Liver (tissue), 9 donors: ENCODE results near the gene GIT2. TPM values are rescaled to one million over a fixed set of nuclear protein-coding genes. Genes with fewer than 3 reads are reported as not detected.

Source experiments
- DNase-seq: peaks from one replicate; pipeline ENCODE4 v3.0.0-alpha.2; 2017; ENCODE audit warnings: low spot score
- H3K27ac ChIP-seq, 2 donors: one replicate each; pipeline ENCODE4 v1.7.0; 2013; ENCODE audit warnings: inconsistent platforms in 2 of 2, low read length in 2 of 2, control low read depth in 1 of 2, low read depth in 1 of 2, mild to moderate bottlenecking in 1 of 2
- H3K27me3 ChIP-seq, 4 donors: one replicate each; pipeline versions ENCODE4 v1.6.1 to v1.7.0; 2013; ENCODE audit warnings: low read length in 3 of 4, inconsistent platforms in 1 of 4, mild to moderate bottlenecking in 1 of 4, moderate library complexity in 1 of 4; ENCODE audit not compliant: control insufficient read depth in 4 of 4, insufficient read depth in 4 of 4
- H3K36me3 ChIP-seq, 4 donors: one replicate each; pipeline versions ENCODE4 v1.6.1 to v1.7.0; 2013; ENCODE audit warnings: low read length in 3 of 4, mild to moderate bottlenecking in 3 of 4, low read depth in 1 of 4, moderate library complexity in 1 of 4; ENCODE audit not compliant: control insufficient read depth in 4 of 4, insufficient read depth in 3 of 4
- H3K4me1 ChIP-seq, 4 donors: one replicate each; pipeline versions ENCODE4 v1.6.1 to v1.7.0; 2013; ENCODE audit warnings: low read length in 3 of 4, mild to moderate bottlenecking in 3 of 4, moderate library complexity in 1 of 4; ENCODE audit not compliant: control insufficient read depth in 4 of 4, insufficient read depth in 4 of 4
- H3K4me3 ChIP-seq, 3 donors: one replicate each; pipeline versions ENCODE4 v1.6.1 to v1.7.0; 2013; ENCODE audit warnings: low read length in 3 of 3, control low read depth in 1 of 3, low read depth in 1 of 3, mild to moderate bottlenecking in 1 of 3
- H3K9ac ChIP-seq, 2 donors: one replicate each; pipeline ENCODE4 v1.7.0; 2013; ENCODE audit warnings: low read length in 2 of 2, mild to moderate bottlenecking in 2 of 2, moderate library complexity in 2 of 2, control low read depth in 1 of 2, low read depth in 1 of 2
- H3K9me3 ChIP-seq, 4 donors: one replicate each; pipeline versions ENCODE4 v1.6.1 to v1.7.0; 2013; ENCODE audit warnings: low read length in 3 of 4; ENCODE audit not compliant: control insufficient read depth in 4 of 4
- EGR1 ChIP-seq, 2 donors: IDR thresholded peaks; 2 replicates each; pipeline ENCODE4 v1.6.1; 2016 to 2018; ENCODE audit warnings: antibody characterized with exemption in 2 of 2, low read depth in 2 of 2
- FOXA1 ChIP-seq: IDR thresholded peaks from 2 replicates; pipeline ENCODE4 v1.6.1; 2016; ENCODE audit warnings: antibody characterized with exemption
- FOXA2 ChIP-seq: IDR thresholded peaks from 2 replicates; pipeline ENCODE4 v1.6.1; 2016; ENCODE audit warnings: antibody characterized with exemption
- GABPA ChIP-seq, 2 donors: IDR thresholded peaks in 1 of 2; conservative IDR thresholded peaks in 1 of 2; 2 replicates each; pipeline ENCODE4 v1.6.1; 2016; ENCODE audit warnings: antibody characterized with exemption in 2 of 2, mild to moderate bottlenecking in 1 of 2, moderate library complexity in 1 of 2
- HNF4A ChIP-seq, 2 donors: conservative IDR thresholded peaks; 2 replicates each; pipeline ENCODE4 v1.6.1; 2016; ENCODE audit warnings: antibody characterized with exemption in 2 of 2, mild to moderate bottlenecking in 2 of 2
- HNF4G ChIP-seq: IDR thresholded peaks from 2 replicates; pipeline ENCODE4 v1.6.1; 2016; ENCODE audit warnings: antibody characterized with exemption
- JUND ChIP-seq, 2 donors: IDR thresholded peaks; 2 replicates each; pipeline ENCODE4 v1.6.1; 2016; ENCODE audit warnings: antibody characterized with exemption in 2 of 2
- NR2F2 ChIP-seq: IDR thresholded peaks from 2 replicates; pipeline ENCODE4 v1.6.1; 2016; ENCODE audit warnings: antibody characterized with exemption
- RAD21 ChIP-seq, 2 donors: IDR thresholded peaks; 2 replicates each; pipeline ENCODE4 v1.6.1; 2016; ENCODE audit warnings: antibody characterized with exemption in 2 of 2, mild to moderate bottlenecking in 2 of 2
- RXRA ChIP-seq, 2 donors: IDR thresholded peaks; 2 replicates each; pipeline ENCODE4 v1.6.1; 2017 to 2018; ENCODE audit warnings: antibody characterized with exemption in 2 of 2, mild to moderate bottlenecking in 1 of 2
- SP1 ChIP-seq: IDR thresholded peaks from 2 replicates; pipeline ENCODE4 v1.6.1; 2018; ENCODE audit warnings: antibody characterized with exemption, mild to moderate bottlenecking
- TAF1 ChIP-seq: conservative IDR thresholded peaks from 2 replicates; pipeline ENCODE4 v1.6.1; 2016; ENCODE audit warnings: antibody characterized with exemption, mild to moderate bottlenecking
- YY1 ChIP-seq: IDR thresholded peaks from 2 replicates; pipeline ENCODE4 v1.6.1; 2016; ENCODE audit warnings: antibody characterized with exemption, mild to moderate bottlenecking
- WGBS: extraction: QIAGEN DNeasy Blood & Tissue Kit; methylation state at CpG from one replicate; pipeline ENCODE4 v1.1.7; 2013; 5-methylcytosine and 5-hydroxymethylcytosine counted together
- polyA plus RNA-seq, 2 donors: library from polyadenylated mRNA; stranded (reverse) in 1 of 2; unstranded in 1 of 2; fragments of 200-250 nt in 1 of 2; fragments of >200 nt in 1 of 2; fragmentation: Nextera tagmentation in 1 of 2; extraction: Ambion mirVana in 1 of 2; gene quantifications; one replicate each; pipeline versions ENCODE4 v1.2.1 to v1.2.3, GENCODE V29; 2013 to 2015
- total RNA-seq, 2 donors: library from RNA; depleted of rRNA; stranded (reverse); fragments of >200 nt; gene quantifications; one replicate each; pipeline ENCODE4 v1.2.3, GENCODE V29; 2014
- TF ChIP-seq, protein P1 (sequence below): IDR thresholded peaks from 2 replicates; pipeline ENCODE4 v1.6.1; 2016; ENCODE audit warnings: antibody characterized with exemption
- TF ChIP-seq, protein P2 (sequence below): IDR thresholded peaks from 2 replicates; pipeline ENCODE4 v1.6.1; 2016; ENCODE audit warnings: antibody characterized with exemption
- TF ChIP-seq, protein P3 (sequence below): IDR thresholded peaks from 2 replicates; pipeline ENCODE4 v1.6.1; 2016; ENCODE audit warnings: antibody characterized with exemption, mild to moderate bottlenecking
- TF ChIP-seq, protein P4 (sequence below): IDR thresholded peaks from 2 replicates; pipeline ENCODE4 v1.6.1; 2016; ENCODE audit warnings: antibody characterized with exemption
- donor health status: healthy.
- donor health status: healthy.
- donor health status: healthy.
- donor health status: healthy.
- donor health status: healthy.

Gene GIT2
- total and polyA plus RNA-seq, 4 donors: 6.7 to 30.4 (median 16.7) TPM

DNA sequence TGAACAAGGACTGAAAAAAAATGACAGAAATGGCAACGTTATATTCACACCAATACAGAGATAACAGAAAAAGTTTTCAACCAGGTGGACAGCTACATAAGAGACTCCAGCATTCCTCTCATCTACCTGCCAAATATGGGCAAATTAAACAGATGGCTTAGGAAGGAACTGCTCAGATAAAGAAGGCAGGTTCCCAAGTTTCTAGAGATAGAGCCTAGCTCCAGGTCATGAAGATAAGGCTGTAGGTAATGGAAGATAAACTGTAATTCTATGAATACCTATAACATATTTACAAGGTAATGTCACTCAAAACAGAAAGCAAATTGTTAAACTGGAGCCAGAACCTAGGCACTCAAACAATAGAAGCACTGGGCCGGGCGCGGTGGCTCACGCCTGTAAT lies 42.5 kb downstream of the GIT2 start:
- no peak overlapping the region for H3K9ac ChIP-seq
- peak overlapping the region in 1 of 2 donors; percentile 8 for H3K27ac ChIP-seq
- no peak for DNase-seq
- peaks cover 0 to 34% (median 23%) of the 10 kb centered on the region in 4 donors for H3K4me1 ChIP-seq
- no peak overlapping the region for H3K4me3 ChIP-seq
- no peak for TF ChIP-seq SP1
- TF ChIP-seq FOXA2: no peak
- no peak for TF ChIP-seq HNF4A (conservative IDR thresholded peaks at IDR 0.05)
- TF ChIP-seq JUND (IDR thresholded peaks at IDR 0.05): no peak
- TF ChIP-seq HNF4G: no peak
- TF ChIP-seq TAF1: no peak
- 92% methylated on average over 5 of the region's 5 CpGs for WGBS
- no peaks in the 10 kb centered on the region for H3K27me3 ChIP-seq
- no peaks in the 10 kb centered on the region for H3K9me3 ChIP-seq
- peaks cover 10 to 29% (median 26%) of the 10 kb centered on the region in 4 donors for H3K36me3 ChIP-seq

DNA sequence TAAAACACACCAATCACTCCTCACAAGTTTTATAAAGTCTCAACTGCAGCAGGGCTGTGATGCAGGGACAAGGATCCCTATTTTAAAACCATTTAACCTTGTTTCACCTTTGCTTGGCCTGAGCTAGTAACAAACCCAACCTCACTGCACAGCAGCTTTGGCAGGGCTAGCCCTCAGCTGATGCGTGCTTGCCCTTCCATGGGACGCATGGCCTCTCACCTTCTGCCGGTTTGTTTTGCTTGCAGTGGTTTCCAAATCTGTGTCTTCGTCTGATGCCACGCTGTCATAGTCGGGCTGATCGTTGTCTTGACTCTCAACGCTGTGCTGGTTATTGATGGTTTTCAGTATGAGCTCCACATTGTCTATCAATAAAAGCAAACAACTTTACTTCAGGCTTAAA lies 43.3 kb downstream of the GIT2 start:
- TF ChIP-seq, protein P1, sequence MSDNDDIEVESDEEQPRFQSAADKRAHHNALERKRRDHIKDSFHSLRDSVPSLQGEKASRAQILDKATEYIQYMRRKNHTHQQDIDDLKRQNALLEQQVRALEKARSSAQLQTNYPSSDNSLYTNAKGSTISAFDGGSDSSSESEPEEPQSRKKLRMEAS: peak; percentile 59
- TF ChIP-seq, protein P2, sequence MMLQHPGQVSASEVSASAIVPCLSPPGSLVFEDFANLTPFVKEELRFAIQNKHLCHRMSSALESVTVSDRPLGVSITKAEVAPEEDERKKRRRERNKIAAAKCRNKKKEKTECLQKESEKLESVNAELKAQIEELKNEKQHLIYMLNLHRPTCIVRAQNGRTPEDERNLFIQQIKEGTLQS: no peak
- TF ChIP-seq HNF4A (conservative IDR thresholded peaks at IDR 0.05) (peak in 1 of 2 donors; percentile 46), RXRA (IDR thresholded peaks at IDR 0.05) (peak; percentile 25 to 79)
- peaks cover 4 to 42% (median 31%) of the 10 kb centered on the region in 4 donors for H3K4me1 ChIP-seq
- peaks cover 9 to 29% (median 28%) of the 10 kb centered on the region in 4 donors for H3K36me3 ChIP-seq
- peak overlapping the region; percentile 8 to 37 for H3K27ac ChIP-seq
- H3K4me3 ChIP-seq: no peak overlapping the region
- no peak for DNase-seq
- H3K27me3 ChIP-seq: no peaks in the 10 kb centered on the region
- no peak overlapping the region for H3K9ac ChIP-seq
- WGBS: 48% methylated on average over 8 of the region's 8 CpGs
- no peaks in the 10 kb centered on the region for H3K9me3 ChIP-seq

DNA sequence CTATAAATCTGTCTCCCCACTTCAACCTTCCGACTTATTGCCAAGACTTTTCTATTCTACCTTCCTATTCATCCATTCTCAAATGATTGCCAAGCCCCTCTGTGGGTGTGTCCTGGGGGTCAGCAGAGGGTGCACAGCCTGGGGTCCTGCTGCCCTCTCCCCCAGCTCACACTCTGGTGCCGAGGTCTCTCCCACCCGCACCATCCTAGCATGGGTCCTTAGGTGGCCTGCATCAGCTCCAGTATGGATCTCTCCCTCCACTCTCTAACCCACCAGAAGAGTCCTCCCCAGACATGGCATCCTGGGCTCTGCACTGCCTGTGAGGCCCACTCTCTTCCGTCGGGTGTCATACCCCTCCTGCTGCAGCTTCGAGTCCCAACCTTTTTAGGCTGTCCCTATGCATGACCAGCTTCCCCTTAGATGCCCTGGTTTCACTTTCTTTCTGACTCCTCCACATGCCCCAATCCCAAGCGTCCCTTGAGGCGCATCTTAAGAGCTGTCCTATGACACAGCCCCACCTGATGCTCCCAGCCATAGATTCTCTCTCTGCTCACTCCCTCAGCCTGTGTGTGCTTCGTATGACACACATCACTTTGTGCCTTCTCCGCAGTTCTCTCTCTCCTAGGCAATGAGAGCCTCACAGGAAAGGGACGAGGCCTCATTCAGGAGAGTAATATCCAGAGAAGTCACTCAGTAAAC lies 43.9 kb downstream of the GIT2 start:
- Histone ChIP-seq H3K9ac (no peak overlapping the region), H3K36me3 (peaks cover 9 to 29% (median 28%) of the 10 kb centered on the region in 4 donors)

More for the DNA sequence above, 43.9 kb downstream of the GIT2 start:
- Histone ChIP-seq H3K9me3 (no peaks in the 10 kb centered on the region), H3K27me3 (no peaks in the 10 kb centered on the region), H3K27ac (peak overlapping the region in 1 of 2 donors; percentile 13), H3K4me1 (peaks cover 6 to 48% (median 35%) of the 10 kb centered on the region in 4 donors), H3K4me3 (no peak overlapping the region)
- DNase-seq: no peak
- WGBS: 95% methylated on average over 11 of the region's 11 CpGs
- TF ChIP-seq FOXA2: no peak
- TF ChIP-seq, protein P2: no peak
- no peak for TF ChIP-seq FOXA1
- no peak for TF ChIP-seq RAD21 (IDR thresholded peaks at IDR 0.05)
- no peak for TF ChIP-seq EGR1 (IDR thresholded peaks at IDR 0.05; ENCODE audit: low read depth in 2 of 2)
- TF ChIP-seq, protein P3, sequence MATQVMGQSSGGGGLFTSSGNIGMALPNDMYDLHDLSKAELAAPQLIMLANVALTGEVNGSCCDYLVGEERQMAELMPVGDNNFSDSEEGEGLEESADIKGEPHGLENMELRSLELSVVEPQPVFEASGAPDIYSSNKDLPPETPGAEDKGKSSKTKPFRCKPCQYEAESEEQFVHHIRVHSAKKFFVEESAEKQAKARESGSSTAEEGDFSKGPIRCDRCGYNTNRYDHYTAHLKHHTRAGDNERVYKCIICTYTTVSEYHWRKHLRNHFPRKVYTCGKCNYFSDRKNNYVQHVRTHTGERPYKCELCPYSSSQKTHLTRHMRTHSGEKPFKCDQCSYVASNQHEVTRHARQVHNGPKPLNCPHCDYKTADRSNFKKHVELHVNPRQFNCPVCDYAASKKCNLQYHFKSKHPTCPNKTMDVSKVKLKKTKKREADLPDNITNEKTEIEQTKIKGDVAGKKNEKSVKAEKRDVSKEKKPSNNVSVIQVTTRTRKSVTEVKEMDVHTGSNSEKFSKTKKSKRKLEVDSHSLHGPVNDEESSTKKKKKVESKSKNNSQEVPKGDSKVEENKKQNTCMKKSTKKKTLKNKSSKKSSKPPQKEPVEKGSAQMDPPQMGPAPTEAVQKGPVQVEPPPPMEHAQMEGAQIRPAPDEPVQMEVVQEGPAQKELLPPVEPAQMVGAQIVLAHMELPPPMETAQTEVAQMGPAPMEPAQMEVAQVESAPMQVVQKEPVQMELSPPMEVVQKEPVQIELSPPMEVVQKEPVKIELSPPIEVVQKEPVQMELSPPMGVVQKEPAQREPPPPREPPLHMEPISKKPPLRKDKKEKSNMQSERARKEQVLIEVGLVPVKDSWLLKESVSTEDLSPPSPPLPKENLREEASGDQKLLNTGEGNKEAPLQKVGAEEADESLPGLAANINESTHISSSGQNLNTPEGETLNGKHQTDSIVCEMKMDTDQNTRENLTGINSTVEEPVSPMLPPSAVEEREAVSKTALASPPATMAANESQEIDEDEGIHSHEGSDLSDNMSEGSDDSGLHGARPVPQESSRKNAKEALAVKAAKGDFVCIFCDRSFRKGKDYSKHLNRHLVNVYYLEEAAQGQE: no peak
- no peak for TF ChIP-seq HNF4G
- TF ChIP-seq YY1: no peak
- TF ChIP-seq NR2F2: no peak
- TF ChIP-seq JUND (IDR thresholded peaks at IDR 0.05): no peak
- no peak for TF ChIP-seq TAF1
- TF ChIP-seq, protein P1: no peak
- TF ChIP-seq, protein P4, sequence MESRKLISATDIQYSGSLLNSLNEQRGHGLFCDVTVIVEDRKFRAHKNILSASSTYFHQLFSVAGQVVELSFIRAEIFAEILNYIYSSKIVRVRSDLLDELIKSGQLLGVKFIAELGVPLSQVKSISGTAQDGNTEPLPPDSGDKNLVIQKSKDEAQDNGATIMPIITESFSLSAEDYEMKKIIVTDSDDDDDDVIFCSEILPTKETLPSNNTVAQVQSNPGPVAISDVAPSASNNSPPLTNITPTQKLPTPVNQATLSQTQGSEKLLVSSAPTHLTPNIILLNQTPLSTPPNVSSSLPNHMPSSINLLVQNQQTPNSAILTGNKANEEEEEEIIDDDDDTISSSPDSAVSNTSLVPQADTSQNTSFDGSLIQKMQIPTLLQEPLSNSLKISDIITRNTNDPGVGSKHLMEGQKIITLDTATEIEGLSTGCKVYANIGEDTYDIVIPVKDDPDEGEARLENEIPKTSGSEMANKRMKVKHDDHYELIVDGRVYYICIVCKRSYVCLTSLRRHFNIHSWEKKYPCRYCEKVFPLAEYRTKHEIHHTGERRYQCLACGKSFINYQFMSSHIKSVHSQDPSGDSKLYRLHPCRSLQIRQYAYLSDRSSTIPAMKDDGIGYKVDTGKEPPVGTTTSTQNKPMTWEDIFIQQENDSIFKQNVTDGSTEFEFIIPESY: no peak
- TF ChIP-seq GABPA (IDR thresholded peaks at IDR 0.05 in 1 of 2, conservative IDR thresholded peaks at IDR 0.05 in 1 of 2): no peak
